ENCODE results near the gene ERFE. TPM values are rescaled to one million over a fixed set of nuclear protein-coding genes. Genes with fewer than 3 reads are reported as not detected.

ERFE gene
- total and polyA plus RNA-seq, 2 of the 4 experiments (the other 2 are of a cell fraction): 1.3 to 3.5 TPM

GRCh38 chr2:238131761-238132462, 26.9 kb upstream of the ERFE start:
- DNase-seq (no peak), ATAC-seq (ENCODE audit: low read depth) (no peak)
- no peak overlapping the region for H4K5ac ChIP-seq (ENCODE audit: low read depth, low read length)
- H3K23ac ChIP-seq (ENCODE audit: low read depth, low read length): no peak overlapping the region
- H2BK15ac ChIP-seq (ENCODE audit: low read depth, low read length): no peak overlapping the region
- H2BK120ac ChIP-seq (ENCODE audit: low read depth, low read length): no peak overlapping the region
- dilution Hi-C loops (cut with HindIII; ENCODE audit: low sequenced_read_pairs, unreplicated experiment) (no loop called here), in situ Hi-C loops (cut with MboI; ENCODE audit: low sequenced_read_pairs) (no loop called here), intact Hi-C loops (cut with micrococcal nuclease) (no loop called here)
- no peaks in the 10 kb centered on the region for H3K27me3 ChIP-seq (ENCODE audit: control insufficient read depth, insufficient read depth, low read length)
- POLR2A ChIA-PET (ENCODE audit: unreplicated experiment): no interaction called here
- no peak overlapping the region for H3K4ac ChIP-seq (ENCODE audit: low read depth, low read length)
- H3K9me3 ChIP-seq (ENCODE audit: control insufficient read depth, insufficient read depth, low read length): no peaks in the 10 kb centered on the region
- H4K20me1 ChIP-seq (ENCODE audit: insufficient read depth, low read length): no peaks in the 10 kb centered on the region
- no peak overlapping the region for H2AK5ac ChIP-seq (ENCODE audit: low read depth, low read length)
- H3K4me1 ChIP-seq (ENCODE audit: control insufficient read depth, insufficient read depth, low read length): peaks cover 8% of the 10 kb centered on the region
- CTCF ChIA-PET: interaction anchor here (0.6 kb wide), 1 partner anchor 38 kb away, joined by 3 read pairs; no protein-coding TSS in a partner anchor
- H3K18ac ChIP-seq (ENCODE audit: low read depth, low read length): no peak overlapping the region
- peaks cover 3% of the 10 kb centered on the region; the same call in 1 of the 2 replicates for H3K9me1 ChIP-seq (ENCODE audit: insufficient read depth, low read length)
- BruUV-seq (replicated peaks): no TSS peak
- no peak overlapping the region for H4K91ac ChIP-seq (ENCODE audit: insufficient read depth, low read depth, low read length)
- H2AK9ac ChIP-seq (replicated peaks; ENCODE audit: low read depth, low read length, poor library complexity): no peak overlapping the region
- WGBS, 2 experiments (ENCODE audit: extremely low coverage in 2 of 2, insufficient read length in 1 of 2): 80% methylated on average over 3 of the region's 14 CpGs; no CpG with 5 or more reads in 1 of the 2 experiments
- H2AFZ ChIP-seq (replicated peaks; ENCODE audit: low read length, poor library complexity): no peak overlapping the region
- no peak overlapping the region for H3K4me2 ChIP-seq (ENCODE audit: low read depth, low read length)
- H3K4me3 ChIP-seq (ENCODE audit: insufficient read depth, low read depth, low read length): no peak overlapping the region
- no peak overlapping the region for H3K56ac ChIP-seq (ENCODE audit: extremely low read depth, insufficient read depth, low read length)
- no peak overlapping the region for H2BK5ac ChIP-seq (ENCODE audit: low read depth, low read length, poor library complexity, severe bottlenecking)
- no peak overlapping the region for H3K27ac ChIP-seq (ENCODE audit: insufficient read depth, low read length)
- no peak overlapping the region for H2BK20ac ChIP-seq (ENCODE audit: low read depth, low read length)
- H3K9ac ChIP-seq (ENCODE audit: low read depth, low read length): no peak overlapping the region
- H3K36me3 ChIP-seq (ENCODE audit: control insufficient read depth, insufficient read depth, low read length): no peaks in the 10 kb centered on the region
- no peaks in the 10 kb centered on the region for H3K79me1 ChIP-seq (ENCODE audit: low read depth in 1 of 2, low read length in 2 of 2)
- H4K8ac ChIP-seq (ENCODE audit: low read depth in 2 of 2, low read length in 2 of 2): no peak overlapping the region
- no peak for TF ChIP-seq RAD21 (IDR thresholded peaks at IDR 0.05; ENCODE audit: low read length)
- no peak for TF ChIP-seq POLR2A (IDR thresholded peaks at IDR 0.05; ENCODE audit: low read depth, low read length)
- TF ChIP-seq BHLHE40 (IDR thresholded peaks at IDR 0.05; ENCODE audit: low read depth, low read length): no peak
- no peak for TF ChIP-seq CEBPB (IDR thresholded peaks at IDR 0.05; ENCODE audit: low read depth, low read length)
- TF ChIP-seq RFX5 (IDR thresholded peaks at IDR 0.05; ENCODE audit: low read depth, low read length): no peak
- no peak overlapping the region for H3K14ac ChIP-seq (replicated peaks; ENCODE audit: low read depth, low read length)

All from IMR-90 (cell line).